Transverse colon (tissue), 4 donors: ENCODE results near the gene TBPL2.

Experiments used
- EP300 ChIP-seq: sonication (generic); formaldehyde crosslinking; IDR thresholded peaks from one replicate; pipeline ENCODE4 v1.6.1; 2017; ENCODE audit warnings: antibody characterized with exemption, low read depth
- POLR2A ChIP-seq: fragments of 450-650 bp; IDR thresholded peaks from one replicate; pipeline ENCODE4 v1.6.1; 2016; ENCODE audit warnings: antibody characterized with exemption, mild to moderate bottlenecking, moderate library complexity
- POLR2AphosphoS5 ChIP-seq, 3 donors: sonication (generic); formaldehyde crosslinking; IDR thresholded peaks; one replicate each; pipeline ENCODE4 v1.6.1; 2016; ENCODE audit warnings: antibody characterized with exemption in 3 of 3
- TF ChIP-seq, protein P1 (sequence below), 5 experiments: fragments of 200-600 bp in 3 of 5; fragments of 450-650 bp in 2 of 5; sonication (generic) in 3 of 5; IDR thresholded peaks; 1 replicate in 2 of 5; 2 replicates in 3 of 5; pipeline ENCODE4 v1.5.1; 2016 to 2017; ENCODE audit warnings: antibody characterized with exemption in 5 of 5, inconsistent platforms in 3 of 5, mild to moderate bottlenecking in 2 of 5, moderate library complexity in 1 of 5

DNA sequence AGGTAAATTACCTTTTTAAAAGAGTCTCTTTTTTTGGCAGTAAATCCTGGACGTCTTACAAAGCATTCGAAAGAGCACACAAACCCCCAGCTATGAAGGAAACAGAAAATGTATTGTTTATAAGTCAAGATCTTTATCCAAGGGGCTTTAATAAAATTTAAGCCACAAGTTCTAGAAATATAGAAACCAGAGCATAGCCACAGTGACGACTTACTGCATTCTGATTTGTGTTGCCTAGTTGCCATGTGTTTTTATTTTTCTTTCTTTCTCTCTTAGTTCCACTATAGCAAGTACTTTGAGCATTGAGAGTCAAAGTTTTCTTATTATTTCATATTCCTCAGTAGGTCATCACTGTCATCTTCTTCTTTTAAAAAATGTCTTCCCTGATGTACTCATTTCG lies 47.8 kb upstream of the TBPL2 start:
- TF ChIP-seq EP300 (no peak), POLR2A (no peak), POLR2AphosphoS5 (IDR thresholded peaks at IDR 0.05) (no peak)
- TF ChIP-seq, protein P1, sequence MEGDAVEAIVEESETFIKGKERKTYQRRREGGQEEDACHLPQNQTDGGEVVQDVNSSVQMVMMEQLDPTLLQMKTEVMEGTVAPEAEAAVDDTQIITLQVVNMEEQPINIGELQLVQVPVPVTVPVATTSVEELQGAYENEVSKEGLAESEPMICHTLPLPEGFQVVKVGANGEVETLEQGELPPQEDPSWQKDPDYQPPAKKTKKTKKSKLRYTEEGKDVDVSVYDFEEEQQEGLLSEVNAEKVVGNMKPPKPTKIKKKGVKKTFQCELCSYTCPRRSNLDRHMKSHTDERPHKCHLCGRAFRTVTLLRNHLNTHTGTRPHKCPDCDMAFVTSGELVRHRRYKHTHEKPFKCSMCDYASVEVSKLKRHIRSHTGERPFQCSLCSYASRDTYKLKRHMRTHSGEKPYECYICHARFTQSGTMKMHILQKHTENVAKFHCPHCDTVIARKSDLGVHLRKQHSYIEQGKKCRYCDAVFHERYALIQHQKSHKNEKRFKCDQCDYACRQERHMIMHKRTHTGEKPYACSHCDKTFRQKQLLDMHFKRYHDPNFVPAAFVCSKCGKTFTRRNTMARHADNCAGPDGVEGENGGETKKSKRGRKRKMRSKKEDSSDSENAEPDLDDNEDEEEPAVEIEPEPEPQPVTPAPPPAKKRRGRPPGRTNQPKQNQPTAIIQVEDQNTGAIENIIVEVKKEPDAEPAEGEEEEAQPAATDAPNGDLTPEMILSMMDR (IDR thresholded peaks at IDR 0.05) = no peak
